GM12878 (cell line): ENCODE data around the gene EVC. TPM values are rescaled to one million over a fixed set of nuclear protein-coding genes. Genes with fewer than 3 reads are reported as not detected.

Source experiments
- ATAC-seq: fragments of 200-7000 bp; cut with Tn5 transposase; 3 replicates; pipeline ENCODE4 v1.9.1; 2020; ENCODE audit warnings: mild to moderate bottlenecking, moderate library complexity
- BruUV-seq: library from RNA; stranded (reverse); fragments of 400-500 nt; replicated peaks from 2 replicates; lab custom pipeline; 2021; lab: Mats Ljungman, UMichigan
- CTCF ChIA-PET: fragments of 300-600 bp; sonication (Branson Sonifier 250); formaldehyde crosslinking; extraction: SDS; loops from one replicate; lab custom pipeline; 2021; ENCODE audit warnings: inconsistent platforms; lab: Yijun Ruan, JAX
- POLR2A ChIA-PET: fragments of 350-600 bp; formaldehyde crosslinking; extraction: SDS; loops from one replicate; lab custom pipeline; 2021; ENCODE audit warnings: inconsistent platforms; lab: Charles Lee
- RAD21 ChIA-PET: fragments of 300-600 bp; sonication (Branson Sonifier 250); formaldehyde crosslinking; loops from one replicate; lab custom pipeline; 2023; ENCODE audit warnings: antibody characterized with exemption; ENCODE audit not compliant: unreplicated experiment; lab: Charles Lee
- SMC1A ChIA-PET: fragments of 300-600 bp; sonication (Branson Sonifier 250); formaldehyde crosslinking; loops from one replicate; lab custom pipeline; 2023; ENCODE audit not compliant: unreplicated experiment, uncharacterized antibody; lab: Charles Lee
- DNase-seq: peaks from one replicate; pipeline ENCODE4 v3.0.0-alpha.2; 2011; ENCODE audit warnings: low read depth, low spot score
- FAIRE-seq: peaks from 3 replicates; lab custom pipeline; 2011; peaks lifted over from hg19 to GRCh38; lab: Jason Lieb, UNC
- H2AFZ ChIP-seq: 2 replicates; pipeline ENCODE4 v1.6.0; 2011; ENCODE audit warnings: low read depth, low read length, control low read depth; ENCODE audit not compliant: control insufficient read depth
- H3K27ac ChIP-seq: 2 replicates; pipeline ENCODE4 v1.5.1; 2011; ENCODE audit warnings: control low read depth; ENCODE audit not compliant: control insufficient read depth, insufficient read depth
- H3K27me3 ChIP-seq, 2 experiments: replicated peaks in 1 of 2; 2 replicates each; pipeline versions ENCODE4 v1.6.0 to v1.6.1; 2011; ENCODE audit warnings: low read length in 1 of 2; ENCODE audit not compliant: control insufficient read depth in 2 of 2, insufficient read depth in 2 of 2
- H3K36me3 ChIP-seq, 2 experiments: 2 replicates each; pipeline ENCODE4 v1.5.1; 2011; ENCODE audit warnings: low read length in 1 of 2; ENCODE audit not compliant: control insufficient read depth in 2 of 2, insufficient read depth in 2 of 2
- H3K4me1 ChIP-seq: 2 replicates; pipeline ENCODE4 v1.6.1; 2011; ENCODE audit warnings: mild to moderate bottlenecking, low read length, moderate library complexity, mixed read lengths; ENCODE audit not compliant: control insufficient read depth, insufficient read depth
- H3K4me2 ChIP-seq: 2 replicates; pipeline ENCODE4 v1.6.0; 2011; ENCODE audit warnings: control low read depth; ENCODE audit not compliant: control insufficient read depth, insufficient read depth
- H3K4me3 ChIP-seq: fragments of 200-600 bp; sonication (generic); 2 replicates; pipeline ENCODE4 v1.5.1; 2016
- H3K79me2 ChIP-seq: 2 replicates; pipeline ENCODE4 v1.6.0; 2011; ENCODE audit warnings: low read length; ENCODE audit not compliant: control insufficient read depth, insufficient read depth
- H3K9ac ChIP-seq: 2 replicates; pipeline ENCODE4 v1.8.0; 2011; ENCODE audit warnings: low read length, control low read depth, mixed read lengths; ENCODE audit not compliant: control insufficient read depth, insufficient read depth
- H3K9me3 ChIP-seq: replicated peaks from 3 replicates; pipeline ENCODE4 v1.5.1; 2011; ENCODE audit warnings: mild to moderate bottlenecking, low read length; ENCODE audit not compliant: control insufficient read depth, insufficient read depth
- H4K20me1 ChIP-seq: 2 replicates; pipeline ENCODE4 v1.6.0; 2011; ENCODE audit not compliant: control insufficient read depth, insufficient read depth
- E2F4 ChIP-seq: IDR thresholded peaks from 2 replicates; pipeline ENCODE4 v1.6.1; 2012; ENCODE audit warnings: low read depth, low read length, improper control_type of control experiment
- HSF1 ChIP-seq: fragments of 150-350 bp; IDR thresholded peaks from 2 replicates; pipeline ENCODE4 v1.6.1; 2014; ENCODE audit warnings: mild to moderate bottlenecking, low read depth, low read length
- IRF5 ChIP-seq: fragments of 450-650 bp; IDR thresholded peaks from 2 replicates; pipeline ENCODE4 v1.6.1; 2017; ENCODE audit warnings: borderline replicate concordance
- JUND ChIP-seq: IDR thresholded peaks from 2 replicates; pipeline ENCODE4 v1.6.1; 2012; ENCODE audit warnings: low read depth, mild to moderate bottlenecking, low read length, improper control_type of control experiment, moderate library complexity
- PAX5 ChIP-seq: IDR thresholded peaks from 2 replicates; pipeline ENCODE4 v1.6.1; 2011; ENCODE audit warnings: low read depth, low read length, borderline replicate concordance
- RAD21 ChIP-seq: IDR thresholded peaks from 2 replicates; pipeline ENCODE4 v1.6.1; 2011; ENCODE audit warnings: mild to moderate bottlenecking, low read depth, low read length, moderate library complexity; ENCODE audit not compliant: insufficient read depth
- SMAD1 ChIP-seq: fragments of 450-650 bp; IDR thresholded peaks from 2 replicates; pipeline ENCODE4 v1.6.1; 2018; ENCODE audit warnings: mild to moderate bottlenecking, low read depth; ENCODE audit not compliant: partially characterized antibody
- SMAD5 ChIP-seq: IDR thresholded peaks from 2 replicates; pipeline ENCODE4 v1.6.1; 2016; ENCODE audit warnings: antibody characterized with exemption, low read depth
- SREBF1 ChIP-seq: IDR thresholded peaks from 2 replicates; pipeline ENCODE4 v1.6.1; 2012; ENCODE audit warnings: mild to moderate bottlenecking, low read length
- SREBF2 ChIP-seq: IDR thresholded peaks from 2 replicates; pipeline ENCODE4 v1.6.1; 2012; ENCODE audit warnings: mild to moderate bottlenecking, low read length
- USF1 ChIP-seq: IDR thresholded peaks from 2 replicates; pipeline ENCODE4 v1.6.1; 2011; ENCODE audit warnings: borderline replicate concordance, low read depth, mild to moderate bottlenecking, moderate library complexity, mixed read lengths, low read length; ENCODE audit not compliant: insufficient read depth; ENCODE audit errors: extremely low read length
- ZBED1 ChIP-seq: IDR thresholded peaks from 2 replicates; pipeline ENCODE4 v1.6.1; 2016; ENCODE audit warnings: borderline replicate concordance
- ZBTB40 ChIP-seq: fragments of 450-650 bp; IDR thresholded peaks from 2 replicates; pipeline ENCODE4 v1.6.1; 2016; ENCODE audit warnings: mild to moderate bottlenecking, moderate library complexity, borderline replicate concordance
- ZNF622 ChIP-seq: fragments of 450-650 bp; IDR thresholded peaks from 2 replicates; pipeline ENCODE4 v1.6.1; 2017; ENCODE audit warnings: mild to moderate bottlenecking, inconsistent platforms
- WGBS: methylation state at CpG from one replicate; pipeline ENCODE4 v1.1.6; 2016; ENCODE audit warnings: low lambda C conversion rate; ENCODE audit not compliant: insufficient replicate concordance, insufficient coverage; ENCODE audit errors: missing lambda C conversion rate; 5-methylcytosine and 5-hydroxymethylcytosine counted together
- in situ Hi-C: fragments of 300-500 bp; cut with MboI; formaldehyde crosslinking; loops from 9 replicates; pipeline ENCODE4 v1.14.3; 2018; ENCODE audit warnings: mixed read lengths
- intact Hi-C: fragments of 100-400 bp; cut with micrococcal nuclease; formaldehyde crosslinking; loops from one replicate; pipeline ENCODE4 v1.14.2; 2022; ENCODE audit not compliant: unreplicated experiment
- polyA plus RNA-seq, 11 experiments: library from polyadenylated mRNA; depleted of rRNA in 4 of 11; unstranded in 6 of 11; stranded (reverse) in 5 of 11; fragments of >200 nt; fragmentation: Nextera tagmentation in 4 of 11; fragmentation: Illumina TruSeq in 1 of 11; extraction: Ambion mirVana in 4 of 11; extraction: Trizol in 1 of 11; gene quantifications; 1 replicate in 1 of 11; 2 replicates in 10 of 11; pipeline versions ENCODE4 v1.2.1 to v1.2.3, GENCODE V29; 2011 to 2016; ENCODE audit warnings: inconsistent platforms in 2 of 11, missing spikeins in 2 of 11, low read depth in 1 of 11
- total RNA-seq, 4 experiments: library from RNA; depleted of rRNA in 3 of 4; stranded (reverse); fragments of >200 nt in 3 of 4; fragmentation: Illumina TruSeq in 1 of 4; extraction: Trizol in 1 of 4; gene quantifications; 2 replicates each; pipeline versions ENCODE4 v1.2.1 to v1.2.3, GENCODE V29; 2013 to 2021

The EVC gene
- total and polyA plus RNA-seq, 10 of the 15 experiments (the other 5 are each of a cell fraction or from before 2014, with no cell fraction given), result 0.87 to 55.9 (median 15.6) TPM

- peaks cover 4% of the 10 kb centered on the region; the same call in 1 of the 3 replicates for H3K9me3 ChIP-seq
- ChIA-PET CTCF (interaction anchor here (1.2 kb wide), 1 partner anchor 54 kb away, joined by 3 read pairs; no protein-coding TSS in a partner anchor), SMC1A (no interaction called here), RAD21 (no interaction called here), POLR2A (no interaction called here)
- 30% methylated on average over 14 of the region's 14 CpGs for WGBS
- ATAC-seq (no peak), FAIRE-seq (no peak), DNase-seq (no peak)
- H3K27me3 ChIP-seq, result no peaks in the 10 kb centered on the region
- in situ Hi-C loops (no loop called here), intact Hi-C loops (no loop called here)
- no peak overlapping the region for H3K4me2 ChIP-seq
- H3K36me3 ChIP-seq, result peaks cover 2 to 8% of the 10 kb centered on the region in 2 experiments; a peak in 2 of 4 replicates
- no peaks in the 10 kb centered on the region for H3K79me2 ChIP-seq
- BruUV-seq, result no TSS peak
- no peak overlapping the region for H3K9ac ChIP-seq
- no peaks in the 10 kb centered on the region for H3K4me1 ChIP-seq
- no peak overlapping the region for H3K27ac ChIP-seq
- no peaks in the 10 kb centered on the region for H4K20me1 ChIP-seq
- H3K4me3 ChIP-seq, result no peak overlapping the region
- H2AFZ ChIP-seq, result no peak overlapping the region
- TF ChIP-seq ZBTB40 (no peak), JUND (no peak), ZNF622 (no peak), PAX5 (no peak), RAD21 (no peak), ZBED1 (no peak), SMAD1 (no peak), USF1 (no peak), HSF1 (no peak), SREBF2 (no peak), IRF5 (no peak), E2F4 (no peak), SREBF1 (no peak), SMAD5 (no peak)
Observed at GRCh38 chr4:5783486-5783885, 72.5 kb downstream of the EVC start.
